Ovary (tissue), 9 donors: ENCODE results near the gene STMN3. TPM values are rescaled to one million over a fixed set of nuclear protein-coding genes. Genes with fewer than 3 reads are reported as not detected.

Experiments
- DNase-seq, 5 donors: peaks; one replicate each; pipeline ENCODE4 v3.0.0-alpha.2; 2019 to 2020
- H3K27ac ChIP-seq, 2 donors: fragments of 200-600 bp; one replicate each; pipeline versions ENCODE4 v1.5.1 to v1.8.0; 2019 to 2022
- H3K27me3 ChIP-seq: fragments of 200-600 bp; one replicate; pipeline ENCODE4 v1.8.0; 2022
- H3K36me3 ChIP-seq: fragments of 200-600 bp; sonication (generic); one replicate; pipeline ENCODE4 v1.5.1; 2019
- H3K4me1 ChIP-seq: one replicate; pipeline ENCODE4 v1.8.1; 2013; ENCODE audit warnings: mild to moderate bottlenecking, moderate library complexity; ENCODE audit not compliant: insufficient read depth
- H3K4me3 ChIP-seq: fragments of 200-600 bp; sonication (generic); one replicate; pipeline ENCODE4 v1.5.1; 2017
- H3K9me3 ChIP-seq, 2 donors: fragments of 200-600 bp in 1 of 2; sonication (generic) in 1 of 2; one replicate each; pipeline versions ENCODE4 v1.5.1 to v1.8.1; 2013 to 2019; ENCODE audit warnings: mild to moderate bottlenecking in 1 of 2, moderate library complexity in 1 of 2
- CTCF ChIP-seq, 3 donors: fragments of 450-650 bp in 2 of 3; fragments of 200-600 bp in 1 of 3; IDR thresholded peaks; one replicate each; pipeline versions ENCODE4 v1.5.1 to v1.8.0; 2016 to 2022; ENCODE audit warnings: antibody characterized with exemption in 3 of 3, mild to moderate bottlenecking in 1 of 3
- EP300 ChIP-seq: sonication (generic); formaldehyde crosslinking; IDR thresholded peaks from one replicate; pipeline ENCODE4 v1.6.1; 2017; ENCODE audit warnings: antibody characterized with exemption
- POLR2A ChIP-seq: fragments of 450-650 bp; IDR thresholded peaks from one replicate; pipeline ENCODE4 v1.6.1; 2017; ENCODE audit warnings: antibody characterized with exemption, mild to moderate bottlenecking, moderate library complexity
- WGBS, 3 donors: extraction: QIAGEN DNeasy Blood & Tissue Kit in 1 of 3; methylation state at CpG; one replicate each; pipeline versions ENCODE4 v1.1.5 to v1.1.7; 2013 to 2017; 5-methylcytosine and 5-hydroxymethylcytosine counted together
- intact Hi-C, 4 donors: fragments of 100-400 bp; cut with DNase I; formaldehyde crosslinking; loops; one replicate each; pipeline versions ENCODE4 v1.11.0 to v1.15.1; 2022 to 2023
- polyA plus RNA-seq, 2 donors: library from polyadenylated mRNA; stranded (reverse); fragments of 200-250 nt in 1 of 2; fragments of 350-450 nt in 1 of 2; fragmentation: Illumina TruSeq in 1 of 2; extraction: RNeasy Lipid Tissue Mini Kit (QIAGEN cat#74804) in 1 of 2; gene quantifications; one replicate each; pipeline ENCODE4 v1.2.3, GENCODE V29; 2013 to 2014
- total RNA-seq, 7 donors: library from RNA; depleted of rRNA in 2 of 7; stranded (reverse); fragments of >200 nt in 2 of 7; fragmentation: NEBNext Ultra II Directional in 3 of 7; extraction: Animal tissue kit (Norgen Biotek cat#: 25700) in 3 of 7; gene quantifications; one replicate each; pipeline versions ENCODE4 v1.1.0 to v1.2.4, GENCODE V29; 2016 to 2023
- donor health status: DM: no; HTN: no; CAD: no; lungs with moderate emphysema.
- donor health status: DM: no; HTN: no; CAD: no.
- donor health status: Bipolar disorder and iron deficiency.
- donor health status: DM: yes; HTN: yes; CAD: no.
- donor health status: DM: no; HTN: no; CAD: no.
- donor health status: DM: yes; HTN: yes; CAD: no.

Gene STMN3
- total and polyA plus RNA-seq, 9 donors: 7.4 to 91.1 (median 58.7) TPM

DNA sequence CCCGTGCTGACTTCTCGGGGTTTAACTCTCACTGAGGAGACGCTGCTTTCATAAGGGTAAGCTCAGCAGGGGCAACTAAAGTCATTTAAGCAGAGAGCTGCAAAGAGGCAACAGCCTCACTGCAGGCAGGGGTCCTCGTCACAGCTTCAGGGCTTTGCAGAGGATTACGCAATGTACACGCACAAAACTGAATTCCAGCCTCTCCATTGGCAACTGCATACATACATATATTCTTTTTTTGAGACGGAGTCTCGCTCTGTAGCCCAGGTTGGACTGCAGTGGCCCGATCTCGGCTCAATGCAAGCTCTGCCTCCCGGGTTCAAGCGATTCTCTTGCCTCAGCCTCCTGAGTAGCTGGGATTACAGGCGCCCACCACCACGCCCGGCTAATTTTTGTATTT, 28.7 kb downstream of the STMN3 start:
- DNase-seq: no peak
- H3K27me3 ChIP-seq: no peaks in the 10 kb centered on the region
- H3K36me3 ChIP-seq: no peaks in the 10 kb centered on the region
- intact Hi-C loops: no loop called here
- WGBS, 3 donors: 83 to 85% (median 85%) methylated on average over 15 of the region's 15 CpGs
- H3K27ac ChIP-seq: no peak overlapping the region
- peaks cover 3% of the 10 kb centered on the region for H3K4me1 ChIP-seq
- no peaks in the 10 kb centered on the region for H3K9me3 ChIP-seq
- TF ChIP-seq CTCF (IDR thresholded peaks at IDR 0.05) (no peak), POLR2A (no peak), EP300 (no peak)
- no peak overlapping the region for H3K4me3 ChIP-seq

- Histone ChIP-seq H3K4me3 (no peak overlapping the region), H3K4me1 (peaks cover 3% of the 10 kb centered on the region), H3K27ac (no peak overlapping the region), H3K9me3 (no peaks in the 10 kb centered on the region), H3K27me3 (no peaks in the 10 kb centered on the region), H3K36me3 (no peaks in the 10 kb centered on the region)
- 96 to 97% (median 96%) methylated on average over 14 of the region's 14 CpGs for WGBS, 3 donors
- no peak for DNase-seq
- intact Hi-C loops: no loop called here
- TF ChIP-seq CTCF (IDR thresholded peaks at IDR 0.05): no peak
- no peak for TF ChIP-seq POLR2A
- TF ChIP-seq EP300: no peak
These were observed 30.5 kb downstream of the STMN3 start for GRCh38 chr20:63622732-63623131.

DNA sequence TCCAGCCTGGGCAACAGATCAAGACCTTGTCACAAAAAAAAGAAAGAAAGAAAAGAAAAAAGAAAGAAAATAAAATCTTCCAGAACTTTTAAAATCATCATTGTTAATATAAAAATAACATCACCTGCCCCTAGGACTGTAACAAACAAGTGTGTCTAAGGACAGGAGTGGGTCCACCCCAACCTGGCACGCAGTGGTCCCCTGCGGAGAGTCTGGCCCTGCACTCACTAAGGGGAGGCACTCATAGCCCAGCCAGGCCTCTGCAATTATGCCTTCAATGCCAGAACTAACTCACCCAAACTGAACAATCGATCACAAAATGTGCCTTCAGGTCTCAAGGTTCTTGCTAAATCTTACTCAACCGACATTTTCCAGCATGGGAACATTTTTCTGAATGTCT, 31.1 kb downstream of the STMN3 start:
- no peaks in the 10 kb centered on the region for H3K9me3 ChIP-seq
- WGBS, 3 donors: 89 to 91% (median 91%) methylated on average over 4 of the region's 4 CpGs
- no peaks in the 10 kb centered on the region for H3K36me3 ChIP-seq
- no peak overlapping the region for H3K27ac ChIP-seq
- intact Hi-C loops: no loop called here
- no peaks in the 10 kb centered on the region for H3K27me3 ChIP-seq
- H3K4me3 ChIP-seq: no peak overlapping the region
- H3K4me1 ChIP-seq: peaks cover 3% of the 10 kb centered on the region
- no peak for TF ChIP-seq POLR2A
- no peak for TF ChIP-seq EP300
- TF ChIP-seq CTCF (IDR thresholded peaks at IDR 0.05): no peak
- no peak for DNase-seq

GRCh38 chr20:63620991-63621390, 32.2 kb downstream of the STMN3 start:
- intact Hi-C loops: no loop called here
- WGBS, 3 donors: 72 to 75% (median 74%) methylated on average over 8 of the region's 8 CpGs
- Histone ChIP-seq H3K36me3 (no peaks in the 10 kb centered on the region), H3K27ac (no peak overlapping the region), H3K9me3 (no peaks in the 10 kb centered on the region), H3K4me1 (peaks cover 3% of the 10 kb centered on the region), H3K27me3 (no peaks in the 10 kb centered on the region), H3K4me3 (no peak overlapping the region)
- no peak for DNase-seq
- TF ChIP-seq POLR2A: no peak
- no peak for TF ChIP-seq EP300
- TF ChIP-seq CTCF (IDR thresholded peaks at IDR 0.05): no peak
